Stimulated activated CD8-positive, alpha-beta memory T cell treated with anti-CD3 and anti-CD28 coated beads, Interleukin-2, amount 100 ng/mL, for 48 hours (primary cell): ENCODE data around the gene GNLY.
A peak's percentile ranks its signal among the peaks of the same experiment; 100 is the strongest.
"Not testable (repeated sequence)": the region's sequence is repeated elsewhere in the genome, so short reads cannot be mapped to it uniquely, and the experiment has no call there.

Source experiments
- DNase-seq, 2 donors: peaks; one replicate each; pipeline ENCODE4 v3.0.0-alpha.2; 2020; ENCODE audit warnings: low read depth in 2 of 2

The GNLY gene

DNA sequence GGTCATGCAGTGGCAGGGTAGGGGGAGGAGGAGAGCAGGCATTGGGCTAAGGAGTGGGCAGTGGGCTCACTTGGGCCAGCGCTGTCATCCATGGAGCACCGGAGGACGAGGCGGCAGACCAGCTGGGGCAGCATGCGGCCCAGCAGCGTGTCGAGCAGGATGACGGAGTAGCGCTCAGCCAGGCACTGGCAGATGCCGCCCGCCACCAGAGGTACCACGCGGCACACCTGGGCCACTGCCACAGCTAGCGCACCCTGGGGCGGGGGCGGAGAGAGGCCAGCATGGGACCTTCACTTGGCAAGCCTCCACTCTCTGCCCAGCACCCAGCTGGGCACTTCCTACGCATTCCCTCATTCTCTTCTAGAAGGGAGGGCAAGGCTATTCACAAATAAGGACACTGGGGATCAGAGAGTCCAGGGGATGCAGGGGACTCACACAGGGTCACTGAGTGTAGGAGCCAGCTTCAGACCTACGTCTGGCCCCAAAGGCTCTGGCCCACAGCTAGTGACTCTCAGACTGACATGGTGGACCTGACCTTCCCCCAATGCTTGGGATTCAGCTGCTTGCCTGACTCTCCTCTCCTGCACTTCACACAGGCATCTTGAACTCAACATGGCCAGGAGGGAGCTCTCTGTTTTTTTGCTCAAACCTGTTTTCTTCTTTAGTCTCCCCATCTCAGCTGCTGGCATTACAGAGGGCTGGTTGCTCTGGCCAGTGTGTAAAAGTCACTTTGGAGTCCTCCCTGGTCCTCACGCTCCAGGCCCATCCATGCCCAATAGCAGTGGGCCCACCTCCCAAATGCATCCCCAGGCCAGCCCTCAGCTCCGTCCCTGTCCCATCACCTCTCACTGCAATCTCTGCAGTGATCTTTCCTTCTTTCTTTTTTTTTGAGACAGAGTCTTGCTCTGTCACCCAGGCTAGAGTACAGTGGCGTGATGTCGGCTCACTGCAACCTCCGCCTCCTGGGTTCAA lies 30.3 kb upstream of the GNLY start:
- DNase-seq, result no peak

DNA sequence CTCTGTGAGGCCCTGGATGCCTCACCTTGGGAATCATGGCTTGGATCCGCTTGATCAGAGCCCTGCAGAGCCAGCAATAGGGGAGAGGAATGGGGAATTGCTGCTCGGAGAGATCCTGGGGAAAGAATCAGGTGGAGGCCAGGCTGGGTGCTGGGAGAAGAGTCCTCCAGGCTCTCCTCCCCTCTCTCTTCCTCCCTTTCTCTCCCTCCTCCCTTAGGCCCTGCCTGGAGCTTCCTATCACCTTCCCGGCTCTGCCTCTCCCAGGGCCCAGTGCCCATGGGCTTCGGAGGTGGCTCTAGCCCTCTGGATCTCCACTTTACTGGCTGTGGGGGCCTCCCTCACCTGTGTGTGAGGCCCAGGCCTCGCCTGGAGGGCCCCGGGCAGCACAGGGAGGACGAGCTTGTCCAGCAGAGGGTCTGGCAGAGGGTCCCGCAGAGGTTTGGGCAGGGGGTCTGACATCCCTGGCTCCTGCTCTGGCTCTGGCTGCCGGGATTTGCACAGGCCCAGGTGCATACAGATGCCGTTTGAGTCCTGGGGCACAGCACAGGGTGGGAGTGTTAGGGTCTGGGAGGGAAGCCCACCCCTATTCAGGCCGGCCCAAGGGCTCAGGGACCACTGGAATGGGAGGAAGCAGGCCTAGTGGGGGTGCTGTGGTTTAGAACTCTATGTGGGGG lies 28.8 kb upstream of the GNLY start:
- no peak for DNase-seq

- no peak for DNase-seq
Observed at GRCh38 chr2:85666016-85666415, 28.1 kb upstream of the GNLY start.

DNA sequence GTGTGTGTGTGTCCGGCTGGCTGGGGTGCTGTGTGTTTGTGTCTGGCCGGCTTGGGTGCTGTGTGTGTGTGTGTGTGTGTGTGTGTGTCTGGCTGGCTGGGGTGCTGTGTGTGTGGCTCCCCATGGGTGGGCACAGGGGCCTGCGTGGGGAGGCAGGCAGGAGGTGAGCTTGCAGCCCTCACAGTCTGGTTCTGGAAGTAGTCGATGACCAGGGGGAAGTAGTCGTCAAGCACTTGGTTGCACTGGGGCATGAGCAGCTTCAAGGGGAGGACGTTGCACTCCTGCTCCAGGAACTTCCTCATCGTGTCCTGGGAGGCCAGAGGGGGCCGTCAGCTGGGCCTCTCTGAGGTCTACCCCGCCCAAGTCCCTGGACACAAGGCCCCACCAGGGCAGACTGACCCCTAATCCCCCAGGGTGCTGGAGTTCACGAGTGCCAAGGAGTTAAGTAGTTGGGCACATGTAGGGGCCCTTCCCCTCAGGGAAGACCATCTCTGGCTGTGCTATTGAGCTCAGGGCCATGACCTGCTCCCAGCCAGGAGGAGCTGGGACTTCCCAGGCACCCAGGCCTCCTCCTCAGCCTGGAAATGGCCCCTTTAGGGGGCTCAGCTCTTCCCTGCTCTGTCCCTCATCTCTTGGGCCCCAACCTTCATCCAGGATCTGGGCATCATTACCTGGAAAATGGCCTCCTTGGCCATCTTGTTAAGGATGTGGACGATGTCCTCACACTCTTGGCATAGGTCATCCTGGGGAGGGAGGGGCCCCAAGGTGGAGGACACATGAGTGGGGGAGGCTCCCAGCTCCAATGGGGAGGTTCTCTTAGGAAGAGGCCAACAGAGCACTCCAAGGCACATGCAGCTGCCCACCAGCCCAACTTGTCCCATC lies 27.5 kb upstream of the GNLY start:
- no peak for DNase-seq

- no peak for DNase-seq
Observed at GRCh38 chr2:85667561-85668008, 26.6 kb upstream of the GNLY start.

- no peak for DNase-seq
Observed at GRCh38 chr2:85668009-85668856, 25.9 kb upstream of the GNLY start, which contains the start of gene SFTPB. Gene SFTPB (minus strand): TSS chr2:85668199. CDS start chr2:85668183, 16 bp downstream.

- DNase-seq, result no peak
Observed at GRCh38 chr2:85668857-85669142, 25.4 kb upstream of the GNLY start.

DNA sequence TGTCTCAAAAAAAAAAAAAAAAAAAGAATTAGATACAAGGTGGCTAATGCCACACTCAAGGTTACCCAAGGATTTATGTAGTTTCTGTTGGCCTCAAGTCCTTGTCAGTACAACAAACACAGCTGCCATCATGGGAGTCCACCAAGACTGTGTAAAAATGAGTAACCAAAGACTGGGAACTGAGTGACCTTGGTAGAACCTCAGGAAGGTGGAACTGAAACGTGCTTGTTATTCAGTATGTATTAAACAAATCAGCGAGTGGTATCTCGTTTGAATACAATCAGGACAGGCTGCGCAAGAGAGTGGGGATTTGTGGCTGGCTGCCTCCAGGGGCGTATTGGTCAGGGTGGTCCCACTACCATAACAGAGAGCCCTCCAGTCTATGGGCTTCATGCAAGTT lies 24.6 kb upstream of the GNLY start:
- DNase-seq, result no peak

- DNase-seq, result not testable (repeated sequence)
Observed at GRCh38 chr2:85670416-85670815, 23.7 kb upstream of the GNLY start.

DNA sequence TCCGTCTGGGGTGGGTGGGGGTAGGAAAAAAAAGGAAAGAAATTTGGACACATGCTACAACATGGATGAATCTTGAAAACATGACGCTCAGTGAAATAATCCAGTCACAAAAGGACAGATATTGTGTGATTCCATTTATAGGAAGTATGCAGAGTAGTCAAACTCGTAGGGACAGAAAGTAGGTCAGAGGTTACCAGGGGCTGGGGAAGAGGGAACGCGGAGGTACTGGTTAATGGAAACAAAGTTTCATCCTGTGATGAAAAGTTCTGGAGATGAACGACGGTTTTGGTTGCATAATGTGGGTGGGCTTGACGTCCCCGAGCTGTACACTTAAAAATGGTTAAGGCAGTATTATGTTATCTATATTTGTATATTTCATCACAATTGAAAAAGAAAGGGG lies 21.7 kb upstream of the GNLY start:
- DNase-seq, result no peak

DNA sequence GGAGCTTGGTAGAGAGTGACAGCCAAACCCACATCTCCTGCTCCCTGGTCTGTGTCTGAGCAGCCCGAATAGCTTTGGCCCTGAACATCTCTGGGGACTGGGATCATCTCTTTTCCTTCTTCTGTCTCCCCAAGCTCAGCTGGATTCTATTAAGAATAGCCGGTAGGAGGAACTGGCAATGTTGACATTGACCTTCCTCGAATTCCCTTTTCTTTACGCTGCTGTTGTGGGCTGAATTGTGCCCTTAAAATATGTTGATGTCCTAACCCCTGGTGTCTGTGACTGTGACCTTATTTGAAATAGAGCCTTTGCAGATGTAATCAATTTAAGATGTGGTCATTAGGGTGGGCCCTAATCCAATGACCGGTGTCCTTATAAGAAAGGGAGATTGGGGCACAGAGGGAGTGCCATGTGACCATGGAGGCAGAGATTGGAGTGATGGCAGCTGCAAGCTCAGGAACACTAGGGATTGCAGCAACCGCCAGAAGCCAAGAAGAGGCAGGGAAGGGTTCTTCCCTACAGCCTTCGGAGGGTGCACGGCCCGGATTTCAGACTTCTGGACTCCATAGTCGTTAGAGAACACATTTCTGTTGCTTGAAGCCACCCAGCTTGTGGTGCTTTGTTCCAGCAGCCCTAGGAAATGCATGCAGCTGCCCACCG lies 20.3 kb upstream of the GNLY start:
- DNase-seq, result no peak

DNA sequence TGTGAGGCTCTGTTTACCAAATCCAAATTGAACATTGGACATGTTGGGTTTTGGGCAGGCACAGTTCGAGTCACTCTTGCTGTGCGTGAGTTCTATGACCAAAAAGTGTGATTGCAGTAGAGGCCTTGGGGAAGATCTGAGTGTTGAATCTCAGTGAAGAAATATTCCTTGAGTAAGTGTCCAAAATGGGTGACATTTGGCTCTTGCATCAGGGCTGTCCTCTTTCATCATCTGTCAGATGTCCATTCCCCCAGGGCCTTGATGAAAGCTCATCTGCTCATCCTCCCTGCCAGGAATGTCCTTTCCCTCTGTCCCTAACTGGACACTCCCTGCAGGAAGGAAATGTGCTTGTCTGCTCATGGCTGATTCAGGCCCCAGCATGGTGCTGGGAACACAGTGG lies 19.7 kb upstream of the GNLY start:
- DNase-seq, result no peak

- DNase-seq, result no peak
Observed at GRCh38 chr2:85675427-85675826, 18.7 kb upstream of the GNLY start.

DNA sequence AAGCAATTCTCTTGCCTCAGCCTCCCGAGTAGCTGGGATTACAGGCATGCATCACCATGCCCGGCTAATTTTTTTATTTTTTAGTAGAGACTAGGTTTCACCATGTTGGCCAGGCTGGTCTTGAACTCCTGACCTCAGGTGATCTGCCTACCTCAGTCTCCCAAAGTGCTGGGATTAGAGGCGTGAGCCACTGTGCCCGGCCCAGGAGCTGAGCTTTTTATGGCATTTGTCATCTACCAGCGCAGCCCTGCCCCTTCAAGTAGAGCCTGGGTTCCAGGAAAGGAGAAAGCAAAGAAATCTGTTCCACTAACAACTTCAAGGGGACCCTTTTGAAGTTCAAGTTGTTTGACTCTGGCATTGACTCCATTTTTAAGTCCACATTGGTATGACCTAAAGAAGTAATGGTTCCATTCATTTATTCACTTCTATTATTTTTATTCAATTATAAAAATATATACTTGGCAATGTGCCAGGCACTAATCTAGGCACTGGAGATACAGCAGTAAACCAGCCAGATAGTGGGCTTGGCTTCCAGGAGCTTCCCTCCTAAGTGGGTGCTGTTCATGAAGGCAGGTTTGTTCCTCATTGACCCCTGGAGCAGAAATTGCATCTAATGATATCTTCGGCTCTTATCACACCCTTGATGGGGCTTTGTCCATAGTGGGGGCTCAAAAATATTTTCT lies 18.2 kb upstream of the GNLY start:
- DNase-seq, result no peak

DNA sequence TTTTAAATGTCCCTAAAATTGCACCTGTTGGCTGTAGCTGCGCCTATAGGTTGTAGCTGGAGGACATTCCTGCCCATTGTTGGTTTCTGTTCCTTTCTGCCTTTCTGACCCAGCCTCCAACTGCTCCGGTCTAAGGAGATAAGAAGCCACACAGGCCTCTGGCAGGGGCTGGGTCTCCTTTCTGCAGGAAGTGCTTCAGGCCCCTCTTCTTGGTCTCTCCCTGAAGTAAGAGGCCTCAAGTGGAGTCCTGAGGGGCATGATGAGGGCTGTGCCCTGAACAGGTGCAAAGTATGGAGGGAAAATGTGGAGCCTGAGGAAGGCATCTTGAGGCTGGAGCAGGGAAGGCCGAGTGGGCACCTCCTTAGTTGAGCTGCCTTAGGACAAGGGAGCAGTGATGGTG lies 15.8 kb upstream of the GNLY start:
- no peak for DNase-seq

DNA sequence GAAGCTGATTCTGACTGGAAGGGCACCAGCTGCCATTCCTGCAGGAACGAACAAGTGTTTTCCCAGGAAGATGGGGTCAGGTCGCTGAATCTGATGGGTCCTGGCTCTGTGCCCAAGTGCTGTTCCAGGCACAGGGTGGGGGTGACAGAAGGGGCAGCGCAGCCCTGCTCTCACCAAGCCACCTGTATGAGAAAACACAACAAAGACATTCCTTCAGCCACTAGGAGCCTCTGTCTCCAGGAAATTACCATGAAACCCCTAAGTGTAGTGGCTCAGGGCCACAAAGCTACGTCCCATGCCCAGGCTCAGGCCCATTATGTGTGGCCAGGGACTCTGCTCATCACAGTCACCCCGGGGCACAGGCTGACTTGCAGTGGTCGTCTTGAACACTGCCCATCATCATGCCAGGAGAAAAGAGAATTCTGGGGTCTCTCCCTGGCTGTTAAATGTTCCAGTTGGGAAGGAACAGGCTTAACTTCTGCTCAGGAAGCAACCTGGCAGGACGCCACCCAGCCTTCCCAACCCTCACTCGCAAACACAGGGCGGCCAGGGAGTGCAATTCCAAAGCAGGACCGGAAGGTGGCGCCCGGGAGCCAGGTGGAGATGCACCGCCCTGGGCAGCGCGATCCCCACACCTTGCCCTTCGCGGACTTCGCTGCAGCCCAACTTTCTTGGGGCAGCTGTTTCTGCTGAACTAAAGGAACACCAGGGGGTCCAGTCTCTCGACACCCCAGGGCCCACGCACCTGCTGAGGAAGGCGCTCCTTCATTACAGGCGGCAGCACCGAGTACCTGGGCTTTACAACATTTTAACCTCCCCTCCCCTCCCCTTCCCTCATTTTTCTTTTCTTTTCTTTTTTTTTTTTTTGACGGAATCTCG lies 15.1 kb upstream of the GNLY start:
- DNase-seq, result peak; percentile 63 to 66

GRCh38 chr2:85680707-85681371 lies 13.3 kb upstream of the GNLY start:
- no peak for DNase-seq

GRCh38 chr2:85681372-85681763 lies 12.8 kb upstream of the GNLY start:
- no peak for DNase-seq

GRCh38 chr2:85681776-85682175 lies 12.4 kb upstream of the GNLY start:
- no peak for DNase-seq
